ENCODE measurements around the gene DNAH6. TPM values are rescaled to one million over a fixed set of nuclear protein-coding genes. Genes with fewer than 3 reads are reported as not detected.

The DNAH6 gene
- total and polyA plus RNA-seq, 2 of the 13 experiments (the other 11 are each of a cell fraction or from before 2014, with no cell fraction given) = 0.01 TPM; not detected in 1

- TF ChIP-seq FOXA3 (CRISPR knock-in tag; IDR thresholded peaks at IDR 0.05) = peak; percentile 21; the same call in 1 of the 2 replicates
- 0 out of 2 replicates have a peak, but pooled peaks have one; percentile 9 for TF ChIP-seq RARA (CRISPR knock-in tag; IDR thresholded peaks at IDR 0.05)
- peak; percentile 89 for TF ChIP-seq PAXIP1 (CRISPR knock-in tag; conservative IDR thresholded peaks at IDR 0.05)
- TF ChIP-seq ZMYM4 (CRISPR knock-in tag; IDR thresholded peaks at IDR 0.05) = peak; percentile 64
- no peak for TF ChIP-seq KLF9 (CRISPR knock-in tag; IDR thresholded peaks at IDR 0.05; ENCODE audit: low read depth)
- TF ChIP-seq ZNF841 (CRISPR knock-in tag; IDR thresholded peaks at IDR 0.05; ENCODE audit: borderline replicate concordance) = no peak
- peak; percentile 84 for TF ChIP-seq NR2F2 (IDR thresholded peaks at IDR 0.05; ENCODE audit: borderline replicate concordance, low read depth)
- no peak for TF ChIP-seq STAT5B (CRISPR knock-in tag; IDR thresholded peaks at IDR 0.05)
- TF ChIP-seq MAFG (CRISPR knock-in tag; IDR thresholded peaks at IDR 0.05) = no peak
- 0 out of 2 replicates have a peak, but pooled peaks have one; percentile 20 for TF ChIP-seq ZMYM3 (CRISPR knock-in tag; IDR thresholded peaks at IDR 0.05)
- TF ChIP-seq RELA (CRISPR knock-in tag; IDR thresholded peaks at IDR 0.05) = no peak
- no peak for TF ChIP-seq MZF1 (CRISPR knock-in tag; IDR thresholded peaks at IDR 0.05; ENCODE audit: borderline replicate concordance)
- 0 out of 2 replicates have a peak, but pooled peaks have one; percentile 32 for TF ChIP-seq DPF2 (CRISPR knock-in tag; IDR thresholded peaks at IDR 0.05; ENCODE audit: borderline replicate concordance, low read depth)
- TF ChIP-seq ZBTB1 (CRISPR knock-in tag; IDR thresholded peaks at IDR 0.05; ENCODE audit: borderline replicate concordance) = no peak
- no peak for TF ChIP-seq RBM39 (IDR thresholded peaks at IDR 0.05; ENCODE audit: low read depth, low read length, poor library complexity, severe bottlenecking)
- TF ChIP-seq TARDBP (CRISPR knock-in tag; IDR thresholded peaks at IDR 0.05) = peak; percentile 48; the same call in 1 of the 2 replicates
- TF ChIP-seq NR2F6 (IDR thresholded peaks at IDR 0.05) = peak; percentile 81
- peak; percentile 66 for TF ChIP-seq NR2F6 (CRISPR knock-in tag; IDR thresholded peaks at IDR 0.05)
- TF ChIP-seq ATF3 (CRISPR knock-in tag; IDR thresholded peaks at IDR 0.05) = no peak
- peak; percentile 72 for TF ChIP-seq ZEB1 (IDR thresholded peaks at IDR 0.05; ENCODE audit: insufficient replicate concordance, low read depth)
- no peak for TF ChIP-seq ZNF281 (CRISPR knock-in tag; IDR thresholded peaks at IDR 0.05; ENCODE audit: borderline replicate concordance)
- TF ChIP-seq LCORL (IDR thresholded peaks at IDR 0.05) = no peak
- peak; percentile 80; the same call in 1 of the 2 replicates for TF ChIP-seq LCORL (CRISPR knock-in tag; IDR thresholded peaks at IDR 0.05)
- no peak for TF ChIP-seq ZBTB38 (CRISPR knock-in tag; IDR thresholded peaks at IDR 0.05)
- TF ChIP-seq GATAD2A (CRISPR knock-in tag; IDR thresholded peaks at IDR 0.05) = peak; percentile 37; the same call in 1 of the 2 replicates
- TF ChIP-seq ESRRA (CRISPR knock-in tag; IDR thresholded peaks at IDR 0.05; ENCODE audit: low read depth) = peak; percentile 81
- 0 out of 2 replicates have a peak, but pooled peaks have one; percentile 26 for TF ChIP-seq ZNF629 (CRISPR knock-in tag; conservative IDR thresholded peaks at IDR 0.05)
Observed at GRCh38 chr2:84487298-84487996, 28.9 kb upstream of the DNAH6 start (continued).
